ENCODE data around the gene ZFP69.

DNA sequence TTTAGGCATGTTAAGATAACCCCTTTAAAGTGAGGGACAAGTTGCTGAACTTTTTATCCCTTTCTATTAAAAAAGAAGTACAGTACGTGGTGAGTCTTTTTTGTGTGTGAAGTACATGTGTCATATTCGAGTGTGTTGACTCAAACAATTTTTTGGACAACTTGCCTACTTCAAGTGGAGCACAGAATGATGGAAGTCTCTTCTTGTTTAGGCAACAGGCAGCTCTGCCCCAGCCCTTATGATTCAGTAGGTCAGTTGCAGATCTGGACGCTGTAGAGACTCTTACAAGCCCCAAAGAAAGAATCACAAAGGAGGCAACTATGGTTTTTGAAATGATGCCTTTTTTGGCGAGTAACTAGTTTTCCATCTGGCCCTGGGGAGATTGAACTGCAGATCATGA, 41.2 kb upstream of the ZFP69 start:
- TF ChIP-seq, protein P1, sequence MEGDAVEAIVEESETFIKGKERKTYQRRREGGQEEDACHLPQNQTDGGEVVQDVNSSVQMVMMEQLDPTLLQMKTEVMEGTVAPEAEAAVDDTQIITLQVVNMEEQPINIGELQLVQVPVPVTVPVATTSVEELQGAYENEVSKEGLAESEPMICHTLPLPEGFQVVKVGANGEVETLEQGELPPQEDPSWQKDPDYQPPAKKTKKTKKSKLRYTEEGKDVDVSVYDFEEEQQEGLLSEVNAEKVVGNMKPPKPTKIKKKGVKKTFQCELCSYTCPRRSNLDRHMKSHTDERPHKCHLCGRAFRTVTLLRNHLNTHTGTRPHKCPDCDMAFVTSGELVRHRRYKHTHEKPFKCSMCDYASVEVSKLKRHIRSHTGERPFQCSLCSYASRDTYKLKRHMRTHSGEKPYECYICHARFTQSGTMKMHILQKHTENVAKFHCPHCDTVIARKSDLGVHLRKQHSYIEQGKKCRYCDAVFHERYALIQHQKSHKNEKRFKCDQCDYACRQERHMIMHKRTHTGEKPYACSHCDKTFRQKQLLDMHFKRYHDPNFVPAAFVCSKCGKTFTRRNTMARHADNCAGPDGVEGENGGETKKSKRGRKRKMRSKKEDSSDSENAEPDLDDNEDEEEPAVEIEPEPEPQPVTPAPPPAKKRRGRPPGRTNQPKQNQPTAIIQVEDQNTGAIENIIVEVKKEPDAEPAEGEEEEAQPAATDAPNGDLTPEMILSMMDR (IDR thresholded peaks at IDR 0.05; ENCODE audit: low read depth, low read length): no peak
- TF ChIP-seq POLR2A (IDR thresholded peaks at IDR 0.05; ENCODE audit: extremely low read depth, insufficient read length): no peak
- no peak for TF ChIP-seq MYC (IDR thresholded peaks at IDR 0.05; ENCODE audit: low read depth, low read length)

Data from NB4 (cell line).